HUES64 (cell line): ENCODE data around the gene XRCC6.
"Not testable (repeated sequence)": the region's sequence is repeated elsewhere in the genome, so short reads cannot be mapped to it uniquely, and the experiment has no call there.

Experiments
- H3K27ac ChIP-seq: 2 replicates; pipeline ENCODE4 v1.7.0; 2013; ENCODE audit warnings: low read depth, low read length, inconsistent platforms
- H3K27me3 ChIP-seq: 2 replicates; pipeline ENCODE4 v1.6.1; 2013; ENCODE audit warnings: mild to moderate bottlenecking, low read length; ENCODE audit not compliant: insufficient read depth
- H3K36me3 ChIP-seq: 2 replicates; pipeline ENCODE4 v1.6.1; 2013; ENCODE audit warnings: mild to moderate bottlenecking, low read length; ENCODE audit not compliant: insufficient read depth
- H3K4me1 ChIP-seq: 2 replicates; pipeline ENCODE4 v1.6.1; 2013; ENCODE audit warnings: mild to moderate bottlenecking, low read length, moderate library complexity; ENCODE audit not compliant: insufficient read depth
- H3K4me3 ChIP-seq: 2 replicates; pipeline ENCODE4 v1.5.1; 2013; ENCODE audit warnings: mild to moderate bottlenecking, low read length, moderate library complexity
- H3K9ac ChIP-seq: 2 replicates; pipeline ENCODE4 v1.6.1; 2013; ENCODE audit warnings: mild to moderate bottlenecking, low read depth, low read length
- H3K9me3 ChIP-seq: 2 replicates; pipeline ENCODE4 v1.6.1; 2013; ENCODE audit warnings: low read depth, low read length; ENCODE audit not compliant: insufficient read depth
- whole genome bisulfite sequencing: fragments of 150-250, 120-280 bp; methylation state at CpG from one replicate; pipeline ENCODE4 v1.1.7; 2013; ENCODE audit warnings: missing lambda C conversion rate; 5-methylcytosine and 5-hydroxymethylcytosine counted together

XRCC6 gene

DNA sequence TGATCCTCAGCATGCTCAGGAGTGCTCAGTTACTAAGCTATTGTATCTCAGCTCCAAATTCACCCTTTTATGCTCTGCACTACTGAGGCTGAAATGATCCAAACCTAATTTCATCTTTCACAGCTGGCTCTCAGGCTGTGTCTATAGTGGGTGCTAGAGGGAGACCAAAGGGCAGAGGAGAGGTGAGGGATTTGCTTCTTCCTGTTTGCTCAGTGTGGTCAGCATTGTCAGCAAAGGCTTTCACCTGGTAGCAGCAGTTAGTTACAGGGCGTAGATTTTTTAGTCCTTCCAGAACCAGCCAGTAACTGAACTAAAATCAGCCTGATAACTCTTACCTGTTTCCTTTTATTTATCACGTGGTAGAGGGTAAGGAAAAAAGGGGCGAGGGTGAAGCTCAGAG is 33.2 kb downstream of the XRCC6 start:
- Histone ChIP-seq H3K9ac (no peak overlapping the region), H3K36me3 (peaks cover 98% of the 10 kb centered on the region)
- WGBS, result 94% methylated on average over 3 of the region's 3 CpGs

GRCh38 chr22:41656556-41656955 is 35.5 kb downstream of the XRCC6 start:
- H3K4me1 ChIP-seq, result no peaks in the 10 kb centered on the region
- H3K36me3 ChIP-seq, result peaks cover 98% of the 10 kb centered on the region
- H3K9ac ChIP-seq, result no peak overlapping the region
- H3K27me3 ChIP-seq, result no peaks in the 10 kb centered on the region
- 99% methylated on average over 5 of the region's 5 CpGs for WGBS
- H3K4me3 ChIP-seq, result no peak overlapping the region
- no peaks in the 10 kb centered on the region for H3K9me3 ChIP-seq
- H3K27ac ChIP-seq, result no peak overlapping the region

More for the DNA sequence above, 33.2 kb downstream of the XRCC6 start:
- Histone ChIP-seq H3K27ac (no peak overlapping the region), H3K4me3 (no peak overlapping the region), H3K27me3 (no peaks in the 10 kb centered on the region), H3K9me3 (no peaks in the 10 kb centered on the region), H3K4me1 (no peaks in the 10 kb centered on the region)

DNA sequence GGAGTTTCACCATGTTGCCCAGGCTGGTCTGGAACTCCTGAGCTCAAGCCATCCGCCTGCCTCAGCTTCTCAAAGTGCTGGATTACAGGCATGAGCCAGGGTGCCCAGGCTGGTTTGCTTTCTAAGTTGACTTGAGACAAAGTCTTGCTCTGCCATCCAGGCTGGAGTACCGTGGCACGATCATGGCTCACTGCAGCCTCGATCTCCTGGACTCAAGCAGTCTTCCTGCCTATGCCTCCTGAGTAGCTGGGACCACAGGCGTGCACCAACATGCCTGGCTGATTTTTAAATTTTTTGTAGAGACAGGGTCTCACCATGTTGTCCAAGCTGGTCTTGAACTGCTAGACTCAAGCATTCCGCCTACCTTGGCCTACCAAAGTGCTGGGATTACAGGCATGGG is 36.6 kb downstream of the XRCC6 start:
- Histone ChIP-seq H3K9me3 (no peaks in the 10 kb centered on the region), H3K9ac (no peak overlapping the region), H3K4me3 (no peak overlapping the region), H3K36me3 (peaks cover 98% of the 10 kb centered on the region), H3K27me3 (no peaks in the 10 kb centered on the region), H3K4me1 (no peaks in the 10 kb centered on the region), H3K27ac (no peak overlapping the region)
- WGBS, result 95% methylated on average over 6 of the region's 6 CpGs

DNA sequence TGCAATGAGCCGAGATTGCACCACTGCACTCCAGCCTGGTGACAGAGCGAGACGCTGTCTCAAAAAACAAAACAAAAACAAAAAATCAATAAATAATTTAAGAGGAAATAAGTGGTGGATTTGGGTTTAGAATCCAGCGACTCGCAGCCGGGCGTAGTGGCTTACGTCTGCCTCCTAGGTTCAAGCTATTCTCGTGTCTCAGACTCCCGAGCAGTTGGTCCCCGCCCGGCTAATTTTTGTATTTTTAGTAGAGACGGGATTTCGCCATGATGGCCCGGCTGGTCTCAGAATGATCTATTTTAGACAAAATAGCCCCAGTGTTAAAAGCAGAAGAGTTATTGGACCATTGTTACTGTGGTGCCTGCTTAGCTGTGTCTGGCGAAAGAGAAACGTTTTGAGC is 37.8 kb downstream of the XRCC6 start:
- no peaks in the 10 kb centered on the region for H3K9me3 ChIP-seq
- no peak overlapping the region for H3K9ac ChIP-seq
- no peaks in the 10 kb centered on the region for H3K27me3 ChIP-seq
- H3K4me3 ChIP-seq, result no peak overlapping the region
- no peaks in the 10 kb centered on the region for H3K4me1 ChIP-seq
- peaks cover 98% of the 10 kb centered on the region for H3K36me3 ChIP-seq
- H3K27ac ChIP-seq, result no peak overlapping the region
- WGBS, result 98% methylated on average over 15 of the region's 17 CpGs

DNA sequence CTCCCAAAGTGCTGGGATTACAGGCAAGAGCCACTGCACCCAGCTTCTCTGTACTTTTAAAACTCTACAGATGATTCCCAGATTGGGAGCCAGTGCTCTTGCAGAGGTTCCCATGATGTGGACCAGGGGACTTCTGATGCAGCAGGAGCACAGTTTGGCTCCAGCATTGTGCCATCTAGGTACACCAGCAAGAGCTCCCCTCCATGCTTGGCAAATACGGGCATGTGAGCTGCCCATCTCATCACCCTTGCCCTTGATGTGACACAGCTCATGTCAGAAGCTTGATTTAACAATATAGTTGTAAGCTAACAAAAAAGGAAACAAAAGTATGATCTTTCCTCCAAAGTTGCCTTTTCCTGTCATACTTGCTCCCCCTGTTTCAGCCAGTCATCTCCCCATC is 38.8 kb downstream of the XRCC6 start:
- no peaks in the 10 kb centered on the region for H3K9me3 ChIP-seq
- 90% methylated on average over 1 of the region's 1 CpG for WGBS
- no peaks in the 10 kb centered on the region for H3K27me3 ChIP-seq
- H3K9ac ChIP-seq, result no peak overlapping the region
- peaks cover 96% of the 10 kb centered on the region for H3K36me3 ChIP-seq
- no peak overlapping the region for H3K27ac ChIP-seq
- H3K4me1 ChIP-seq, result no peaks in the 10 kb centered on the region
- H3K4me3 ChIP-seq, result no peak overlapping the region

- H3K4me3 ChIP-seq, result no peak overlapping the region
Observed at GRCh38 chr22:41660416-41660815, 39.3 kb downstream of the XRCC6 start.

GRCh38 chr22:41661088-41661487 is 40.0 kb downstream of the XRCC6 start:
- no peak overlapping the region for H3K9ac ChIP-seq
- H3K27ac ChIP-seq, result no peak overlapping the region
- H3K36me3 ChIP-seq, result peaks cover 90% of the 10 kb centered on the region
- no peaks in the 10 kb centered on the region for H3K9me3 ChIP-seq
- 92% methylated on average over 3 of the region's 3 CpGs for WGBS
- no peak overlapping the region for H3K4me3 ChIP-seq
- H3K27me3 ChIP-seq, result no peaks in the 10 kb centered on the region
- no peaks in the 10 kb centered on the region for H3K4me1 ChIP-seq

More at GRCh38 chr22:41660416-41660815, 39.3 kb downstream of the XRCC6 start:
- no peak overlapping the region for H3K9ac ChIP-seq
- no peaks in the 10 kb centered on the region for H3K4me1 ChIP-seq
- 97% methylated on average over 3 of the region's 3 CpGs for WGBS
- no peaks in the 10 kb centered on the region for H3K27me3 ChIP-seq
- H3K36me3 ChIP-seq, result peaks cover 95% of the 10 kb centered on the region
- no peaks in the 10 kb centered on the region for H3K9me3 ChIP-seq
- H3K27ac ChIP-seq, result no peak overlapping the region

GRCh38 chr22:41661713-41662112 is 40.6 kb downstream of the XRCC6 start:
- no peak overlapping the region for H3K27ac ChIP-seq
- peaks cover 84% of the 10 kb centered on the region for H3K36me3 ChIP-seq
- H3K9ac ChIP-seq, result no peak overlapping the region
- H3K9me3 ChIP-seq, result no peaks in the 10 kb centered on the region
- 94% methylated on average over 2 of the region's 2 CpGs for WGBS
- H3K4me3 ChIP-seq, result no peak overlapping the region
- H3K27me3 ChIP-seq, result no peaks in the 10 kb centered on the region
- H3K4me1 ChIP-seq, result no peaks in the 10 kb centered on the region

DNA sequence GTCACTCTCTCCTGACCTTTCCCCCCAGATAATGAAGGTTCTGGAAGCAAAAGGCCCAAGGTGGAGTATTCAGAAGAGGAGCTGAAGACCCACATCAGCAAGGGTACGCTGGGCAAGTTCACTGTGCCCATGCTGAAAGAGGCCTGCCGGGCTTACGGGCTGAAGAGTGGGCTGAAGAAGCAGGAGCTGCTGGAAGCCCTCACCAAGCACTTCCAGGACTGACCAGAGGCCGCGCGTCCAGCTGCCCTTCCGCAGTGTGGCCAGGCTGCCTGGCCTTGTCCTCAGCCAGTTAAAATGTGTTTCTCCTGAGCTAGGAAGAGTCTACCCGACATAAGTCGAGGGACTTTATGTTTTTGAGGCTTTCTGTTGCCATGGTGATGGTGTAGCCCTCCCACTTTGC is 42.5 kb downstream of the XRCC6 start:
- not testable (repeated sequence) for H3K27me3 ChIP-seq, H3K4me1 ChIP-seq, H3K4me3 ChIP-seq, H3K9ac ChIP-seq, H3K9me3 ChIP-seq, H3K27ac ChIP-seq
- WGBS, result 98% methylated on average over 7 of the region's 9 CpGs
- H3K36me3 ChIP-seq, result peaks cover 65% of the 10 kb centered on the region

DNA sequence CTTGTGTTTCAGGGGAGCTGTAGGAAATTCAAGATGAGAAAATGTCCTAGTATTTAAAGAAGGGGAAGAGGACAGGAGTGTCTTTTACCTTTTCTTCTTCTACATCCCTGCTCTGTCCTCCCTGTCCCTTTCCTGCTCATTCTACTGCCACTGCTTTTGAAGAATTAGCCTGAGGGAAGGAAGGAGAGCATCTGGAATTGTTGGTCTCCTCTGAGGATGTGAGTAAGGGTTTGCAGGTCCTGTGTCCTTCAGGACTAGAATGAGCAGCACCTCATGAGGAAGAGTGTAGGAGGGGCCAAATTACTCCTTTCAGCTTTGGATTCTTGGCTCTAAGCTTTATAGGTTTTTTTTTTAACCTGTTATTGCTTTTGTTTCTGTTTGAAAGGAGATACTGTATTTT is 43.4 kb downstream of the XRCC6 start:
- Histone ChIP-seq H3K4me3 (no peak overlapping the region), H3K9me3 (no peaks in the 10 kb centered on the region), H3K36me3 (peaks cover 56% of the 10 kb centered on the region), H3K27me3 (no peaks in the 10 kb centered on the region), H3K9ac (no peak overlapping the region), H3K4me1 (peaks cover 4% of the 10 kb centered on the region; the same call in 1 of the 2 replicates), H3K27ac (no peak overlapping the region; the same call in 1 of the 2 replicates)

DNA sequence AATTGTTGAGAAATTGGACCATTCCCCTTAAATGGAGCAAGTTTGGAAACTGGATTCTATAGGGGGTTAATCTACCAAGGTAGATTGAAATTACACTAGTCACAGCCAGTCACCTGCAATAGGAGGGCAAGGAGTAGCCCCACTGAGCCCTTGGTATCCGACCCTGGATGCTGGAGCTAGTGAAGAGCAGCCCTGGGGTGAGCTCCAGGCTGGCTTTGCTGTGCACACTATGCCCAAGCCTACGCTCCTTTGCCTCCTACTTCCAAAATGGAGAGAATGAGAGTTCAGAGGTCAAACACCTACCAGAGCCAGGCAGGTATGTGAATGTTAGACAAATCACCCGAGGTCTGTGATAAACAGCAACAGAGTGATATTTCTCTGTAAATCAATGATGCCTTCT is 43.9 kb downstream of the XRCC6 start:
- Histone ChIP-seq H3K4me3 (no peak overlapping the region), H3K36me3 (peaks cover 52% of the 10 kb centered on the region), H3K4me1 (peaks cover 4% of the 10 kb centered on the region; the same call in 1 of the 2 replicates), H3K27ac (peak overlapping the region; percentile 9; the same call in 1 of the 2 replicates), H3K9ac (no peak overlapping the region), H3K27me3 (no peaks in the 10 kb centered on the region), H3K9me3 (no peaks in the 10 kb centered on the region)
- 97% methylated on average over 3 of the region's 3 CpGs for WGBS
